CD4-positive, alpha-beta T cell (primary cell): Measurements from ENCODE around the gene PRRT1. TPM values are rescaled to one million over a fixed set of nuclear protein-coding genes. Genes with fewer than 3 reads are reported as not detected.

ENCODE experiments used
- ATAC-seq: fragments of 200-7000 bp; cut with Tn5 transposase; one replicate; pipeline ENCODE4 v1.10.0; 2022; ENCODE audit warnings: mild to moderate bottlenecking; ENCODE audit not compliant: poor library complexity
- CTCF ChIA-PET: fragments of 350-600 bp; sonication (Branson Sonifier 250); formaldehyde crosslinking; loops from one replicate; lab custom pipeline; 2021; ENCODE audit warnings: antibody characterized with exemption, inconsistent platforms; lab: Charles Lee
- POLR2A ChIA-PET: fragments of 350-600 bp; sonication (Branson Sonifier 250); formaldehyde crosslinking; loops from one replicate; lab custom pipeline; 2021; ENCODE audit warnings: antibody characterized with exemption, inconsistent platforms; lab: Charles Lee
- DNase-seq, 14 experiments: peaks; one replicate each; pipeline ENCODE4 v3.0.0-alpha.2; 2013 to 2020; ENCODE audit warnings: mixed read lengths in 2 of 14
- H3K27ac ChIP-seq, 2 donors: one replicate each; pipeline versions ENCODE4 v1.5.1 to v1.7.0; 2013; ENCODE audit warnings: low read length in 2 of 2, low read depth in 1 of 2, mild to moderate bottlenecking in 1 of 2
- H3K27me3 ChIP-seq, 2 experiments: 1 replicate in 1 of 2; 2 replicates in 1 of 2; pipeline versions ENCODE4 v1.6.1 to v1.7.0; 2013; ENCODE audit warnings: low read length in 2 of 2, control low read depth in 1 of 2, mild to moderate bottlenecking in 1 of 2, moderate library complexity in 1 of 2; ENCODE audit not compliant: insufficient read depth in 2 of 2, control insufficient read depth in 1 of 2
- H3K36me3 ChIP-seq: one replicate; pipeline ENCODE4 v1.6.1; 2013; ENCODE audit warnings: low read length, control low read depth; ENCODE audit not compliant: insufficient read depth
- H3K4me1 ChIP-seq: one replicate; pipeline ENCODE4 v1.6.1; 2013; ENCODE audit warnings: low read length, control low read depth; ENCODE audit not compliant: insufficient read depth
- H3K4me3 ChIP-seq: one replicate; pipeline ENCODE4 v1.5.1; 2013; ENCODE audit warnings: mild to moderate bottlenecking, low read length, moderate library complexity
- H3K9me3 ChIP-seq, 2 experiments: 1 replicate in 1 of 2; 2 replicates in 1 of 2; pipeline versions ENCODE4 v1.6.1 to v1.7.0; 2013; ENCODE audit warnings: low read length in 2 of 2, mild to moderate bottlenecking in 2 of 2, control low read depth in 1 of 2, moderate library complexity in 1 of 2; ENCODE audit not compliant: control insufficient read depth in 1 of 2, insufficient read depth in 1 of 2
- H3K27ac Mint-ChIP-seq: one replicate; pipeline ENCODE4 v1.8.0; 2020; ENCODE audit warnings: mixed read lengths
- H3K27me3 Mint-ChIP-seq: one replicate; pipeline ENCODE4 v1.8.0; 2021; ENCODE audit warnings: mixed read lengths
- H3K36me3 Mint-ChIP-seq: one replicate; pipeline ENCODE4 v1.8.0; 2021; ENCODE audit warnings: low read depth, mixed read lengths
- H3K4me1 Mint-ChIP-seq: one replicate; pipeline ENCODE4 v1.8.0; 2021; ENCODE audit warnings: low read depth, mixed read lengths
- H3K4me3 Mint-ChIP-seq: one replicate; pipeline ENCODE4 v1.8.0; 2020; ENCODE audit warnings: mild to moderate bottlenecking, mixed read lengths
- H3K9me3 Mint-ChIP-seq: one replicate; pipeline ENCODE4 v1.8.0; 2020; ENCODE audit warnings: mixed read lengths
- intact Hi-C, 2 experiments: fragments of 100-400 bp; cut with DNase I in 1 of 2; cut with micrococcal nuclease in 1 of 2; formaldehyde crosslinking; loops; one replicate each; pipeline versions ENCODE4 v1.15.1 to v1.9.0; 2023 to 2025; cut with DNase I, micrococcal nuclease
- total RNA-seq, 174 experiments: library from RNA in 2 of 174; stranded (reverse) in 2 of 174; gene quantifications; one replicate each; pipeline ENCODE4 v1.2.3 and lab custom pipeline; 2021 to 2026
- TF ChIP-seq, protein P1 (sequence below): fragments of 200-600 bp; IDR thresholded peaks from one replicate; pipeline ENCODE4 v1.8.0; 2022; ENCODE audit warnings: antibody characterized with exemption, mild to moderate bottlenecking

The PRRT1 gene
- total RNA-seq, 2 experiments from 2014 or later, result 2.6 to 3.2 TPM

DNA sequence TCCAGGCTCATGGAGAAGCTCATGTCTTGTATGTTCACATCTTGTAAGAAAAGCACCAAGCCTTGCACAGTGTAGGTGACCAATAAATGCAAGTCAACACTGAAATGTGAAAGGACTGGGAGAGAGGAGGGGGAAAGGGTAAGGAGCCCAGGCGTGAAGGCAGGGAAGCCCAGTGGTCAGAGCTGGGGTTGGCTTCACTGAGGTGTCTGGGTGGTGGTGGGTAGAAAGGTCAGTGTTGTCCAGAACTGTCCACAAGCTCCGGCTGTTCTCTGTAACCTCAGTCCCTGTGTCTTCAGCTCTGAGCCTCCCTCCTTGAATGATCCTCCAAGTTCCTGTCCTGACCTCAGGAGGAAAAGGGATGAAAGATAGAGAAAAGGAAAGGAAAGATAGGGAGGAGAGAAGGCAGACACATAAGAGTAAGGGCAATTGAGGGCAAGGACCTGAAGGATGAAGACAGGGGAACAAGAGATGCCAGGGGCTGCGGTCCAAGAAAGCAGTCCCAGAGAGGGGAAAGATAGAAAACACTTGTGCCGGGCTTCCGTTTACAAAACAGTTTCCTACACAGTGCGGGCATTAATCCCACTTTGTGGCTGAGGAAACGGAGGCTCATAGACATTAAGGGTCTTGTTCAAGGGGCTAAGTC lies 40.2 kb downstream of the PRRT1 start:
- ChIA-PET POLR2A (interaction anchor here (1.9 kb wide), 1 partner anchor 17 kb away, joined by 7 read pairs; the partner anchor contains the start of gene ATF6B), CTCF (no interaction called here)
- ATAC-seq (no peak), DNase-seq (no peak)
- H3K27me3 ChIP-seq, result peaks cover 3 to 5% of the 10 kb centered on the region in 2 experiments
- no peaks in the 10 kb centered on the region for H3K27me3 Mint-ChIP-seq
- TF ChIP-seq, protein P1, sequence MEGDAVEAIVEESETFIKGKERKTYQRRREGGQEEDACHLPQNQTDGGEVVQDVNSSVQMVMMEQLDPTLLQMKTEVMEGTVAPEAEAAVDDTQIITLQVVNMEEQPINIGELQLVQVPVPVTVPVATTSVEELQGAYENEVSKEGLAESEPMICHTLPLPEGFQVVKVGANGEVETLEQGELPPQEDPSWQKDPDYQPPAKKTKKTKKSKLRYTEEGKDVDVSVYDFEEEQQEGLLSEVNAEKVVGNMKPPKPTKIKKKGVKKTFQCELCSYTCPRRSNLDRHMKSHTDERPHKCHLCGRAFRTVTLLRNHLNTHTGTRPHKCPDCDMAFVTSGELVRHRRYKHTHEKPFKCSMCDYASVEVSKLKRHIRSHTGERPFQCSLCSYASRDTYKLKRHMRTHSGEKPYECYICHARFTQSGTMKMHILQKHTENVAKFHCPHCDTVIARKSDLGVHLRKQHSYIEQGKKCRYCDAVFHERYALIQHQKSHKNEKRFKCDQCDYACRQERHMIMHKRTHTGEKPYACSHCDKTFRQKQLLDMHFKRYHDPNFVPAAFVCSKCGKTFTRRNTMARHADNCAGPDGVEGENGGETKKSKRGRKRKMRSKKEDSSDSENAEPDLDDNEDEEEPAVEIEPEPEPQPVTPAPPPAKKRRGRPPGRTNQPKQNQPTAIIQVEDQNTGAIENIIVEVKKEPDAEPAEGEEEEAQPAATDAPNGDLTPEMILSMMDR, result no peak
- peaks cover 19% of the 10 kb centered on the region for H3K36me3 ChIP-seq
- H3K9me3 ChIP-seq, result no peaks in the 10 kb centered on the region
- peaks cover 21% of the 10 kb centered on the region for H3K4me1 ChIP-seq
- H3K27ac Mint-ChIP-seq, result peak overlapping the region; percentile 49
- no peaks in the 10 kb centered on the region for H3K9me3 Mint-ChIP-seq
- H3K36me3 Mint-ChIP-seq, result peaks cover 41% of the 10 kb centered on the region
- H3K4me1 Mint-ChIP-seq, result peaks cover 24% of the 10 kb centered on the region
- H3K27ac ChIP-seq, result no peak overlapping the region
- no peak overlapping the region for H3K4me3 ChIP-seq
- intact Hi-C loops, result no loop called here
- H3K4me3 Mint-ChIP-seq, result no peak overlapping the region

DNA sequence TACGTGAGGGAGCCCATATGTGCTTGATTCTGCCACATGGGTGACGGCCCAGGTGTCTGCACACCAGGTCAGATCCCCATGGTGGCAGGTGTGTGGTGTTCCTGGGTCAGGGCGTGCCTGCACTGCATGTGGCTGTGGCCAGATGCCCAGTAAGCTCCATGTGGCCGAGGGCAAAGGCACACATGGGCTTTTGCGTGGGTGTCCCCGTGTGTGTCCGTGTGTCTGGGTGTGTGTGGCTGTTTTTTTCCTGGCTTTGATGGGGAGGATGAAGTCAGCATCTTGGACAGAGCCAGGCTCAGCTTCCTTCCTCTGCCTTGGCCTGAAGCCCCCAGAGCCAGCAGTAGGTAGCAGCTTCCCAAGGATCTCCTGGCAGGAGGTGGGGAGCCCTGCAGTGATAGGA lies 41.1 kb downstream of the PRRT1 start:
- ATAC-seq (no peak), DNase-seq (no peak)
- ChIA-PET CTCF (no interaction called here), POLR2A (interaction anchor here (1.9 kb wide), 1 partner anchor 18 kb away, joined by 7 read pairs; the partner anchor contains the start of gene ATF6B)
- Histone ChIP-seq H3K27me3 (peaks cover 3 to 5% of the 10 kb centered on the region in 2 experiments), H3K4me1 (peaks cover 21% of the 10 kb centered on the region), H3K27ac (no peak overlapping the region), H3K36me3 (peaks cover 10% of the 10 kb centered on the region), H3K4me3 (no peak overlapping the region), H3K9me3 (no peaks in the 10 kb centered on the region)
- peaks cover 3% of the 10 kb centered on the region for H3K27me3 Mint-ChIP-seq
- H3K9me3 Mint-ChIP-seq, result no peaks in the 10 kb centered on the region
- H3K4me1 Mint-ChIP-seq, result peaks cover 24% of the 10 kb centered on the region
- intact Hi-C loops, result no loop called here
- H3K36me3 Mint-ChIP-seq, result peaks cover 32% of the 10 kb centered on the region
- H3K4me3 Mint-ChIP-seq, result no peak overlapping the region
- peak overlapping the region; percentile 49 for H3K27ac Mint-ChIP-seq
- TF ChIP-seq, protein P1, result no peak

DNA sequence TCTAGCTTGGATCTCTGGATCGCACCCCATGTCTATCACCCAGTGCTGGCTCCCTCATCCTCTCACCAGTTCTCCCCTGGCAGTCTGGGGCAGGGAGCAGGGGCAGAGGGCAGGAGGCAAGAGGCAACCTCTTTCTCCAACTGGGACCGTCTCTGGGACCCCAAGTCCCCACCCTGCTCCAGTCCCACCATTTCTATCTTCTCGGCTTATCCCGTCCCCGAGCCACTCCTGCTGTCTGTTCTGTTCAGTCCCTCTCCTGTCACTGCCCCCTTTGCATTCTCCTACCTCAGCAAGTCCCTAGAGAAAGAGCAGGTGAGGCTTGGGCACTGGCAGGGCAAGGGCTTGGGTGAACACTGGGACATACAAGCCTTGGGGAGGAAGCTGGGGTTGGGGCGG lies 42.0 kb downstream of the PRRT1 start:
- Mint-ChIP-seq H3K9me3 (no peaks in the 10 kb centered on the region), H3K27ac (no peak overlapping the region), H3K4me3 (no peak overlapping the region), H3K4me1 (peaks cover 24% of the 10 kb centered on the region), H3K27me3 (peaks cover 12% of the 10 kb centered on the region), H3K36me3 (peaks cover 24% of the 10 kb centered on the region)
- ATAC-seq (no peak), DNase-seq (no peak)
- Histone ChIP-seq H3K9me3 (no peaks in the 10 kb centered on the region), H3K4me1 (peaks cover 21% of the 10 kb centered on the region), H3K27me3 (peaks cover 3 to 5% of the 10 kb centered on the region in 2 experiments), H3K36me3 (peaks cover 2% of the 10 kb centered on the region), H3K4me3 (no peak overlapping the region), H3K27ac (no peak overlapping the region)
- intact Hi-C loops, result no loop called here
- TF ChIP-seq, protein P1, result no peak
- ChIA-PET CTCF (no interaction called here), POLR2A (interaction anchor here (1.9 kb wide), 1 partner anchor 18 kb away, joined by 7 read pairs; the partner anchor contains the start of gene ATF6B)
